ENCODE measurements around the gene PIKFYVE.

- TF ChIP-seq, protein P1, sequence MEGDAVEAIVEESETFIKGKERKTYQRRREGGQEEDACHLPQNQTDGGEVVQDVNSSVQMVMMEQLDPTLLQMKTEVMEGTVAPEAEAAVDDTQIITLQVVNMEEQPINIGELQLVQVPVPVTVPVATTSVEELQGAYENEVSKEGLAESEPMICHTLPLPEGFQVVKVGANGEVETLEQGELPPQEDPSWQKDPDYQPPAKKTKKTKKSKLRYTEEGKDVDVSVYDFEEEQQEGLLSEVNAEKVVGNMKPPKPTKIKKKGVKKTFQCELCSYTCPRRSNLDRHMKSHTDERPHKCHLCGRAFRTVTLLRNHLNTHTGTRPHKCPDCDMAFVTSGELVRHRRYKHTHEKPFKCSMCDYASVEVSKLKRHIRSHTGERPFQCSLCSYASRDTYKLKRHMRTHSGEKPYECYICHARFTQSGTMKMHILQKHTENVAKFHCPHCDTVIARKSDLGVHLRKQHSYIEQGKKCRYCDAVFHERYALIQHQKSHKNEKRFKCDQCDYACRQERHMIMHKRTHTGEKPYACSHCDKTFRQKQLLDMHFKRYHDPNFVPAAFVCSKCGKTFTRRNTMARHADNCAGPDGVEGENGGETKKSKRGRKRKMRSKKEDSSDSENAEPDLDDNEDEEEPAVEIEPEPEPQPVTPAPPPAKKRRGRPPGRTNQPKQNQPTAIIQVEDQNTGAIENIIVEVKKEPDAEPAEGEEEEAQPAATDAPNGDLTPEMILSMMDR (IDR thresholded peaks at IDR 0.05) = no peak
- no peak for TF ChIP-seq POLR2A (IDR thresholded peaks at IDR 0.05)
These were observed 60.0 kb downstream of the PIKFYVE start for GRCh38 chr2:208326016-208326415.
